ENCODE measurements around the gene UPF3B.
"Not testable (repeated sequence)": the region's sequence is repeated elsewhere in the genome, so short reads cannot be mapped to it uniquely, and the experiment has no call there.

UPF3B gene

GRCh38 chrX:119824221-119824620 lies 28.5 kb downstream of the UPF3B start:
- not testable (repeated sequence) for DNase-seq

GRCh38 chrX:119821703-119822102 lies 31.1 kb downstream of the UPF3B start:
- not testable (repeated sequence) for DNase-seq

GRCh38 chrX:119817130-119817690 lies 35.6 kb downstream of the UPF3B start:
- DNase-seq = no peak

- DNase-seq = no peak
Measured at GRCh38 chrX:119816300-119816699, 36.5 kb downstream of the UPF3B start.

- DNase-seq = no peak
Measured at GRCh38 chrX:119809185-119809666, 43.5 kb downstream of the UPF3B start.

- DNase-seq = not testable (repeated sequence)
Measured at GRCh38 chrX:119808461-119808860, 44.3 kb downstream of the UPF3B start.

GRCh38 chrX:119802546-119802945 lies 50.2 kb downstream of the UPF3B start:
- no peak for DNase-seq

- DNase-seq = no peak
Measured at GRCh38 chrX:119801253-119802221, 51.2 kb downstream of the UPF3B start.

GRCh38 chrX:119791437-119792231 lies 61.1 kb downstream of the UPF3B start, which contains the start of gene RPL39:
Gene RPL39, minus strand, starts transcription at chrX:119791630. Its CDS starts 54 bp downstream, at chrX:119791576.
- peak; percentile 62 for DNase-seq

- DNase-seq = peak; percentile 37
Measured at GRCh38 chrX:119790977-119791436, 61.8 kb downstream of the UPF3B start.

GRCh38 chrX:119784747-119785446 lies 67.9 kb downstream of the UPF3B start:
- peak; percentile 12 for DNase-seq
